HL-60 (cell line): ENCODE measurements around the gene ALPL.

ENCODE experiments used
- GABPA ChIP-seq: IDR thresholded peaks from 2 replicates; pipeline ENCODE4 v1.6.1; 2012; ENCODE audit warnings: low read depth
- POLR2AphosphoS5 ChIP-seq: IDR thresholded peaks from 2 replicates; pipeline ENCODE4 v1.6.1; 2012; ENCODE audit warnings: low read depth
- TF ChIP-seq, protein P1 (sequence below): IDR thresholded peaks from 2 replicates; pipeline ENCODE4 v1.6.1; 2012; ENCODE audit warnings: low read depth; ENCODE audit not compliant: insufficient replicate concordance
- TF ChIP-seq, protein P2 (sequence below): IDR thresholded peaks from one replicate; pipeline ENCODE4 v1.5.1; 2011; ENCODE audit warnings: low read length, control low read depth, inconsistent platforms; ENCODE audit not compliant: insufficient read depth

DNA sequence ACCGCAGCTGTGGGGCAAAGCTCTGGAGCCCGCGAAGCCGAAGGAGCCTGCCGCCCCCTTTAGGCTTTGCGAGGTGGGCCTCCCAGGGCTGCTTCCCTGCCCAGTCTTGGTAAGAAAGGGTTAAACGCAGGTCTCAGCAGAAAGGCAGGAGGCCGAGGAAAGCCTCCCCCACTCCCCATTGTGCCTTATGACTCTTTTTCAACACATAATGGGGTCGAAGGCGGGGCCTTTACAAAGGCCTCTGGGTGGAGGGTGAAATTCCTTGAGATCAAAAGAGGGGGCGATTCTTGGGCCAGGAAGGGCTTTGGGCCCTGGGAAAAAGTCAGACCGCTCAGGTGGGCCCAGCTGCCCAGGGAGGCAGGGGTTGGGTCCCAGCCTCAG, 880 bp downstream of the ALPL start:
- TF ChIP-seq, protein P1, sequence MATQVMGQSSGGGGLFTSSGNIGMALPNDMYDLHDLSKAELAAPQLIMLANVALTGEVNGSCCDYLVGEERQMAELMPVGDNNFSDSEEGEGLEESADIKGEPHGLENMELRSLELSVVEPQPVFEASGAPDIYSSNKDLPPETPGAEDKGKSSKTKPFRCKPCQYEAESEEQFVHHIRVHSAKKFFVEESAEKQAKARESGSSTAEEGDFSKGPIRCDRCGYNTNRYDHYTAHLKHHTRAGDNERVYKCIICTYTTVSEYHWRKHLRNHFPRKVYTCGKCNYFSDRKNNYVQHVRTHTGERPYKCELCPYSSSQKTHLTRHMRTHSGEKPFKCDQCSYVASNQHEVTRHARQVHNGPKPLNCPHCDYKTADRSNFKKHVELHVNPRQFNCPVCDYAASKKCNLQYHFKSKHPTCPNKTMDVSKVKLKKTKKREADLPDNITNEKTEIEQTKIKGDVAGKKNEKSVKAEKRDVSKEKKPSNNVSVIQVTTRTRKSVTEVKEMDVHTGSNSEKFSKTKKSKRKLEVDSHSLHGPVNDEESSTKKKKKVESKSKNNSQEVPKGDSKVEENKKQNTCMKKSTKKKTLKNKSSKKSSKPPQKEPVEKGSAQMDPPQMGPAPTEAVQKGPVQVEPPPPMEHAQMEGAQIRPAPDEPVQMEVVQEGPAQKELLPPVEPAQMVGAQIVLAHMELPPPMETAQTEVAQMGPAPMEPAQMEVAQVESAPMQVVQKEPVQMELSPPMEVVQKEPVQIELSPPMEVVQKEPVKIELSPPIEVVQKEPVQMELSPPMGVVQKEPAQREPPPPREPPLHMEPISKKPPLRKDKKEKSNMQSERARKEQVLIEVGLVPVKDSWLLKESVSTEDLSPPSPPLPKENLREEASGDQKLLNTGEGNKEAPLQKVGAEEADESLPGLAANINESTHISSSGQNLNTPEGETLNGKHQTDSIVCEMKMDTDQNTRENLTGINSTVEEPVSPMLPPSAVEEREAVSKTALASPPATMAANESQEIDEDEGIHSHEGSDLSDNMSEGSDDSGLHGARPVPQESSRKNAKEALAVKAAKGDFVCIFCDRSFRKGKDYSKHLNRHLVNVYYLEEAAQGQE, result no peak
- TF ChIP-seq, protein P2, sequence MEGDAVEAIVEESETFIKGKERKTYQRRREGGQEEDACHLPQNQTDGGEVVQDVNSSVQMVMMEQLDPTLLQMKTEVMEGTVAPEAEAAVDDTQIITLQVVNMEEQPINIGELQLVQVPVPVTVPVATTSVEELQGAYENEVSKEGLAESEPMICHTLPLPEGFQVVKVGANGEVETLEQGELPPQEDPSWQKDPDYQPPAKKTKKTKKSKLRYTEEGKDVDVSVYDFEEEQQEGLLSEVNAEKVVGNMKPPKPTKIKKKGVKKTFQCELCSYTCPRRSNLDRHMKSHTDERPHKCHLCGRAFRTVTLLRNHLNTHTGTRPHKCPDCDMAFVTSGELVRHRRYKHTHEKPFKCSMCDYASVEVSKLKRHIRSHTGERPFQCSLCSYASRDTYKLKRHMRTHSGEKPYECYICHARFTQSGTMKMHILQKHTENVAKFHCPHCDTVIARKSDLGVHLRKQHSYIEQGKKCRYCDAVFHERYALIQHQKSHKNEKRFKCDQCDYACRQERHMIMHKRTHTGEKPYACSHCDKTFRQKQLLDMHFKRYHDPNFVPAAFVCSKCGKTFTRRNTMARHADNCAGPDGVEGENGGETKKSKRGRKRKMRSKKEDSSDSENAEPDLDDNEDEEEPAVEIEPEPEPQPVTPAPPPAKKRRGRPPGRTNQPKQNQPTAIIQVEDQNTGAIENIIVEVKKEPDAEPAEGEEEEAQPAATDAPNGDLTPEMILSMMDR, result no peak
- no peak for TF ChIP-seq POLR2AphosphoS5
- no peak for TF ChIP-seq GABPA
